ENCODE measurements around the gene CLEC2D.

Gene CLEC2D, protein sequence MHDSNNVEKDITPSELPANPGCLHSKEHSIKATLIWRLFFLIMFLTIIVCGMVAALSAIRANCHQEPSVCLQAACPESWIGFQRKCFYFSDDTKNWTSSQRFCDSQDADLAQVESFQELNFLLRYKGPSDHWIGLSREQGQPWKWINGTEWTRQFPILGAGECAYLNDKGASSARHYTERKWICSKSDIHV

DNA sequence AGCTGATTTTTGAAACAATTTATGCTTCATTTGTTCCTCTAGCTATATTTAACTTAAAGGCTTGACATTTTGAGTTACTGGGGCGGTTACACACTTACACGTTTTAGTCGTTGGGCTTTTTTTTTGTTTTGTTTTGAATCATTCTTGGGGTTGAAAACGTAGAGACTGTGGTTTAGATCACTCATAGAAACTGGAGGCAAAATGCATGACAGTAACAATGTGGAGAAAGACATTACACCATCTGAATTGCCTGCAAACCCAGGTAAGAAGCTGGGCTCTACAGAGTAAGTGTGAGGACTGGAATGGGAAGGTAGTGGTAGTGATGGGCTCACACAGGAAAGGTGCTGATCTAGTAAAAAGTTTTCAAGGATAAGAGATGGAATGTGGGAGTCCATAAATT, at the start of gene CLEC2D:
Gene CLEC2D, plus strand, starts transcription at position 180 of the 400 bp plus-strand sequence. Its CDS starts 22 bp downstream, at position 202.
- no peak for DNase-seq (ENCODE audit: low read depth)

DNA sequence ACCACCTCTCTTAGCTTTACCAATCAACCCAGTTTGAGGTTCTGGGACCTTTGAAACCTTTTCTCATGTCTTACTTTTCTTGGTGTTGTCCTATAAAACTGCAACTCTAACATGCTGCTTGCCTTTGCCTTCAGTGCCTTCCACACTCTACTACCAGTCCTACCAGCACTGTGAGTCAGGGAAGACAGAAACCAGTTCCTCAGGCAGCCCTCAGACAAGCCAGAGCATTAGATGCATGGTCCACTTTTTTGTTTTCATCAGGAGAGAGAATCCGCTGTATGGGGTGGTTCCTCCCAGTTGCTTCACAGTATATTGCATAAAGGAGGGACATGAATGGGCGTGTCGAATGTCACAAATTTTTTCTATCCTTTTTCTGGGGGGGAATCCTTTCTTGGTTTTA, 44.5 kb upstream of the CLEC2D start:
- no peak for DNase-seq (ENCODE audit: low read depth)

DNA sequence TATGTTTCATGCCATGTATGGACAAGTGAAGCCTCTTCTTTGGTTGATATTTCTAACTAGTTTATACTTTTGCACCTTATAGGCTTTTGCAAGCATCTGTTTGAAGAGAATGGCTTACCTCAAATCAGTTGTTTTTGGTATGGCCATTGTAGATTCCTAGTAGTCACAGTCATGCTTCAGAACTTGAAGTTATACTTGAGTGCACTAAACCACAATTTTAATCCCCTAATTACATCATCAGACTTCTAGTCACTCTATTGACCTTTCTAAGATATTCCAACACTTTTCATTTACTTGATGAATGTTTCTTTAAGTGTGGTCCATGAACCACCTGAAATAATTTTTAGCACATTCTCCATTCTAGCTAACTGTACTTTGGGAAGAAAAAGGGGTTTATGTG, 43.2 kb upstream of the CLEC2D start:
- no peak for DNase-seq (ENCODE audit: low read depth)

DNA sequence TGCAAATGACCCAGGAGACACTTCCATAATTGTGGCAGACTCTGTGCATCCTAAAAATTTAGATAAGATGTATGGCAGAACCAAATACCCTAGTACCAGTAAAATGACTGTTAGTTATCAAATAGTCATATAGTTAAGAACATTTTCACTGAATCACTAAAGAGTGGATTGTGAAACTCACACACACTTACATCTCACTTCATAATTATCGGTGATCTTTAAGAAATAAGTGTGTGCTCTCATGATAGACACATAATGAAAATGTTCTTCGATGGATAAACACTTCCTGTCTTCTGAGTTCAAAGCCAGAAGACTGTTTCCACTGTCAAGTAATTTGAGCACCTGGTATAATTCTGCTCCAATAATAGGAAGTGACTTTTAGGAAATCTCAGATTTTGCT, 42.7 kb upstream of the CLEC2D start:
- no peak for DNase-seq (ENCODE audit: low read depth)

DNA sequence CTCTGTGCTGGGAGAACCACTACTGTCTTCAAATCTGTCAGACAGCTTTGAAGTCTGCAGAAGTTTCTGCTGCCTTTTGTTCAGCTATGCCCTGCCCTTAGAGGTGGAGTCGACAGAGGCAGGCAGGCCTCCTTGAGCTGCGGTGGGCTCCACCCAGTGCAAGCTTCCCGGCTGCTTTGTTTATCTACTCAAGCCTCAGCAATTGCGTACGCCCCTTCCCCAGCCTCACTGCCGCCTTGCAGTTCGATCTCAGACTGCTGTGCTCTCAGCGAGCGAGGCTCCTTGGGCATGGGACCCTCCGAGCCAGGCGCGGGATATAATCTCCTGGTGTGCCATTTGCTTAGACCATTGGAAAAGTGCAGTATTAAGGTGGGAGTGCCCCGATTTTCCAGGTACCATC, 36.7 kb upstream of the CLEC2D start:
- no peak for DNase-seq (ENCODE audit: low read depth)

DNA sequence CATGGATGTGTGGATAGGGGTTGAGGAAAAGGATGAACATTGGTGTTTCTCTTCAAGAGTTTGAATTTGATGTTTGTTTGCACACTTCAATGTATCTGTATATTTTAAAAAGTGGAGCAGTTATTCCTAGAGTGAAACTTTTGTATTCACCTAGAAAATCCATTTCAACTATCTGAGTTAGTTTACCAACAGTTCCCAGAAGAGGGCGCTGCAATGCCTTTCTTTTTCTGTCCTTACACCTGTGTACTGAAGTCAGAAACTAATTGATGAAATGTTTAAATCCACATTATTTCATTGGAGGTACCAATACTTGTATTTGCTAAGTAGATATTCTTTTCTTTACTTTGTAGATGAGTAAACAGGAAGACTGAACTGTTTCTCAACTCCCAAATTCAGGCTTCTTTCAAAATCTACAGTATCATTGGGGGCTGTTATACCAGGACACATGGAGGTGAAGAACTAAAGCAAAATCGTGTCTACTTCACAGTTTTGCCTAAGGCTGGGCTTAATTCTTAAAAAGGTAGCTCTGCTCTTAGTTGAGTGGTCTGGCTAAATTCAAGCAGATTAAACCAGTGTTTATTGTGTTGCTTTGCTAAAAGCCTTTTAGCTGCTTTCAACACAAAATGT, 35.2 kb upstream of the CLEC2D start:
- peak; percentile 68 for DNase-seq (ENCODE audit: low read depth)

DNA sequence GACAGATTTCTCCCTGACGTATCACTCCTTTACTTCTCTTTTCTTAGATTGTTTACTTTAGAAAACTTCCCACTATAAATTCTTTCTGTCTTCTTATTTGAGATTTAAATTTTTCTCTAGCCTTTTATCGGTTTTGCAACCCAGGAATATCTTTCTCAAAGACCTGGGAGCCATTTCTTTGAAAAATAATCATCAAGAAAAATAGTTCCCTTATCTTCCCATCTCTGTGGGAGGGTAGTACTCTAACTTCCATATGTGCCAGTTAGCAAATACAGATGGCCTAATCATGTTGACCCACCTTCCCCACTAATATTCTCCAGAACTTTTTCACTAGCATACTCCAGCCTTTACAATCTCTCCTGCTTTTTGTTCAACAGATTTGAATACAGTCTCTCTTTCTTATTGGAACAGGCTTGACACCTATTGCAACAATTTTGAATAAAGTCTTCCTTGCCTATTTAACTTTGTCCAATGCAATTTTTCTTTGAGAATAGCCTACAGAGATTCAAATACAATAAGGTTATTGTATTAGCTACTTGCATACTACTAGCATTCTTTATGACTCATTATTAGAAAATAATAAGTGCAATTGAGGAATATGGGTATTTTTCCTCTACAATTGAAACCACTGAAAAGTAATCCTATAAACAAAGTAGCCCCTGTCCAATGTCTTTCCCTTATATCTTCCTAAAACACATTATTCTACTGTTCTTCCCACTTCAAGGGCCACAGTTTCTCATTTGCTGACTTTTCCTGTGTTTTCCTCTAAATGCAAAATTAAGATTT, 34.4 kb upstream of the CLEC2D start:
- no peak for DNase-seq (ENCODE audit: low read depth)

DNA sequence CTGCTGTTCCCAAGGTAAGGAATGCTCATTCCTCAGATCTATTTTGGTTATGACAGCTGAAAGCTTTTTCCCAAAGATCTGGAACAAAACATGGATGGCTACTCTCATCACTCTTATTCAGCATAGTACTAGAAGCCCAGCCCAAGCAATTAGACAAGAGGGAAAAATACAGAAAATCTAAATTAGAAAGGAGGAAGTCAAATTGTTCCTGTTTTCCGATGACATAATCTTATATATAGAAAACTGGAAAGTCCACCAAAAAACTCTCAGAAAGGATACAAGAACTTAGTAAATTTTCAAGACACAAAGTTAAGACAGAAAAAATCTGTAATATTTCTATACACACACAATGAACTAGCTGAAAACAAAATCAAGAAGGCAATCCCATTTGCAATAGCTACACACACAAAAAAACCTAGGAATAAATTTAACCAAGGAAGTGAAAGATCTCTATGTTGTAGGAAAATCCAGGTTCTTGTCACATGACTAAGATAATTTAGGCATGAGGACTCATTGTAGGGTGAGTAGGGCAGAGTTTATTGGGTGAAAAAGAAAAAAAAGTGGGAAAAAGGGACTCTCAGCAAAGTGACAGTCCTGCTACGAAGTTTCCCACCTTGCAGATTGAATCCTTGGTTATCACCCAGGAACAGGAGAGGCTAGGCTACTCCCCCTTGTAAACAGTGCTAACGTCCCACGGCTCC, 33.2 kb upstream of the CLEC2D start:
- no peak for DNase-seq (ENCODE audit: low read depth)

DNA sequence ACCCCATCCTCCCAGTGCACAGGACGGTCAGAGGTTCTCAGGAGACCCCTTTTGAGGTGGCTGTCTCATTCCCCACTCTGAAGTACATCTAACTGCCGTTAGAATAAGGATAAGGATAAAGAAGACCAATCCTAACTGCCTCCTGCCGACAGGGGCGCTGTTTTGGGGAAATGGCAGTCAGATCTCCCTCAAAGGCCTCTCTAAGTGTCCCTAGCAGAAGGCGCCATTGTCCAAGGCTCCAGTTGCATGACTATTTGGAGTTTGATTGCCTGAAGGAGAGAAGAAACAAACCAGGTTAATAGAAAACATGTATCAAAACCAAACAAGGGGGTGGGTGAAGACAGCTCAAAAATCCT, 32.7 kb upstream of the CLEC2D start:
- DNase-seq (ENCODE audit: low read depth) = no peak

DNA sequence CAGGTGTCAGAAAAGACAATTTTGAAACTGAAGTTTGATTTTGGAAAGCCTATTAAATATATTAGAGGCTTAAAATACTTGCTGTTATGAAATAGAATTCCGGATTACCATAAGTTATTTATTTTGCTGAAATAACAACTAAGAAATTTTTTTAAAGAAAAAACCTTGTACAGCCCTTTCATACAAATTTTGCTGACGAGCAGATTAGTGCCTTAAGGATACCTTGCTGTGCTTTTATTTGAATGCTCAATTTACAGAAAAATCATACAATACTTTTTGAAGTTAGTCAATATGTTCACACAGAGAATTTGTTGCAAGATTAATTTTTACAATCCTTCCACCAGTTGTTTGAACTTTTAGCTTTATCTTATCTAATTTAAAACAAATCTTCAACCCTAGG, 29.5 kb upstream of the CLEC2D start:
- DNase-seq (ENCODE audit: low read depth) = no peak

DNA sequence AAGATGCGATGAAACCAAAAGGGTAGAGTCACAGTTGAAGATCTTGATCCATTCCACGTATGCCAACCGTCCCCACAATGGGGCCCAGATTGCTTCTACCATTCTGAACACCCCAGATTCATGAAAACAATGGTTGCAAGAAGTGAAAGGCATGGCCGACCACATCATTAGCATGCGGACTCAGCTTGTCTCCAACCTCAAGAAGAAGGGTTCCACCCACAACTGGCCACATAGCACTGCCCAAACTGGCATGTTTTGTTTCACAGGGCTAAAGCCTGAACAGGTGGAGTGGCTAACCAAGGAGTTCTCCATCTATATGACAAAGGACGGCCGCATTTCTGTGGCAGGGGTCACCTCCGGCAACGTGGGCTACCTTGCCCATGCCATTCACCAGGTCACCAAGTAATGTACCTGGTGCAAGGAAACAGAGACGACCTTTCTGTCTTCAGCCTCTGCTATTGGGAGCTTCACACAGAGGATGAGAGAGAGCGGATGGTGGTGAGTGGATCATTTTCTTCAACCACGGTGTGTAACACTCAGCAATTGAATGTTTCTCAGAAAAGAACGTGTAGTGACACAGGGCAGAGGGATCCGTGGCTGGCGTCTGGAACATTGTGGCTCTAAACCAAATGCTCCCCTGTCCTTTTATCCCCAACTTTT, 26.8 kb upstream of the CLEC2D start:
- DNase-seq (ENCODE audit: low read depth) = no peak

DNA sequence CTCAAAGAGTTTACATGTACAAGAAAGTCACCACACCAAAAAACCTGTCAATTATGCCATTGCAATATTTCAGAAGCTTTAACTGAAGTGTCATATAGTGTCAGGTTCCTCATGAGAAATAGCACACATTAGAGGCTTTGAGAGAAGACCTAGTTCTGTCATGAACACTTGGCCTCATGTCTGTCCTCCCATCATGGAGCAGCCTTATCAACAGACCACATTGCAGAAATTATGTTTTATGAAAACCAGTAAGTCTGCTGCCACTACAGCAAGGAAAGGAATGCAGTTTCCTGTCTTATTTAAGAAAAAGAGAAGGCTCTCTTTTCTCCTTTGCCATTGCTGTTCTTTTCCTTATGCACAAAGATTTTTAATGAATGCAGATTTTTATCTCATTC, 26.2 kb upstream of the CLEC2D start:
- DNase-seq (ENCODE audit: low read depth) = no peak

DNA sequence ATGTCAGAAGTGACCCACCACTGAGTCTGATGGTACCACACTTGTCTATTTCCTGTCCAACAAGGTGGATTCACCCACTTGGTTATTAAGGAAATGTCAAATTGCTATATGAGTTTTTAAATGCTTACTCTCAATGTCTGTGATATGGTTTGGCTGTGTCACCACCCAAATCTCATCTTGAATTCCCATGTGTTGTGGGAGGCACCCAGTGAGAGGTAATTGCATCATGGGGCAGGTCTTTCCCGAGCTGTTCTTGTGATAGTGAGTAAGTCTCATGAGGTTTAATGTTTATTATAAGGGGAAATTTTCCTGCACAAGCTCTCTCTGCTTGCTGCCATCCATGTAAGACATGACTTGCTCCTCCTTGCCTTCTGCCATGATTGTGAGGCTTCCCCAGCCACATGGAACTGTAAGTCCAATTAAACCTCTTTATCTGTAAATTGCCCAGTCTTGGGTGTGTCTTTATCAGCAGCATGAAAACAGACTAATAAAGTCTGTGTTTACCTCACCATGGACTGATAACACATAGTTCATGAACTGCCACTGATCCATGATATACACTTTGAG, 24.4 kb upstream of the CLEC2D start:
- peak; percentile 62 for DNase-seq (ENCODE audit: low read depth)

DNA sequence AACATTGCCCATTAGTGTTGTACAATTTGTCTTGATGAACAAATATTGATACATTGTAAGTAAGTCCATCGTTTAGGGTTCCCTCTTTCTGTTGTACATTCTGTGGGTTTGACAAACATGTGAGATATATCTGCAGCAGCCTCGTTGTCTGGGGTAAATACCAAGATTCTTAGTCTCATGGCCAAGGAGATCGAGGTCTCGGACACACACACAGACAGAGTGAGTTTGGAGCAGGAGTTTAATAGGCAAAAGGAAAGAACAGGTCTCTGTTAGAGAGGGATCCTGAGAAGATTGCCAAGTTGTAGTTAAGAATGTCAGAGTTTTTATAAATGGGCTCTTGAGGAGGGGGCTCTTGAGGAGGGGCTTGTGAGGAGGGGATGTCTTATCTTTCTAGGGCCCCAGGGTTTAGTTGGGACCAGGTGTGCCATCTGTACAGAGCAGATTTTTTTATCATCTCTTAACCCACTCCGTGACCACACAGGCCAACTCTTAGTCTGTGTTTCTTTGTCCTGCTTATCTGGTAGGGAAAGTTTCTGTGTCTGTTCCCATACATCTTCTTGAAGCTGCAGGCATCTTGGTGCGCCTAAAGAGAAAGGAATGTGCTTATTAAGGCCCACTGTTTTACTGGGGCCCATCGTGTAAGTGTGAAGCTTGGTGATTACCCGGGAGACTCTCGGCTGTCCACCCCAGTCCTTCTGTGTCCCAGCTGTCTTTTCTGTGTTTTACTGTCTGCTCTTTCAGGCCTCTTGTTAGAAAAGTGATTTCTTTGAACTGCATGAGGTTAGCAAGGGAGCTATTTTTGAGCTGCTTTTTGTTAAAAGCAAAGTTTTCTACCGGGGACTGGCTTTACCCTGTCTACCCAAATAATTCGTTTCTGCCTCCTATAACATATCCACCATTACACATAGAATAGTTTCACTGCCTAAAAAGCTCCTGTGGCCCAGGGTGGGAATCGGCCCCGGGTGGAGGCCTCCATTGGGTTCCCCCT, 22.4 kb upstream of the CLEC2D start:
- peak; percentile 71 for DNase-seq (ENCODE audit: low read depth)

DNA sequence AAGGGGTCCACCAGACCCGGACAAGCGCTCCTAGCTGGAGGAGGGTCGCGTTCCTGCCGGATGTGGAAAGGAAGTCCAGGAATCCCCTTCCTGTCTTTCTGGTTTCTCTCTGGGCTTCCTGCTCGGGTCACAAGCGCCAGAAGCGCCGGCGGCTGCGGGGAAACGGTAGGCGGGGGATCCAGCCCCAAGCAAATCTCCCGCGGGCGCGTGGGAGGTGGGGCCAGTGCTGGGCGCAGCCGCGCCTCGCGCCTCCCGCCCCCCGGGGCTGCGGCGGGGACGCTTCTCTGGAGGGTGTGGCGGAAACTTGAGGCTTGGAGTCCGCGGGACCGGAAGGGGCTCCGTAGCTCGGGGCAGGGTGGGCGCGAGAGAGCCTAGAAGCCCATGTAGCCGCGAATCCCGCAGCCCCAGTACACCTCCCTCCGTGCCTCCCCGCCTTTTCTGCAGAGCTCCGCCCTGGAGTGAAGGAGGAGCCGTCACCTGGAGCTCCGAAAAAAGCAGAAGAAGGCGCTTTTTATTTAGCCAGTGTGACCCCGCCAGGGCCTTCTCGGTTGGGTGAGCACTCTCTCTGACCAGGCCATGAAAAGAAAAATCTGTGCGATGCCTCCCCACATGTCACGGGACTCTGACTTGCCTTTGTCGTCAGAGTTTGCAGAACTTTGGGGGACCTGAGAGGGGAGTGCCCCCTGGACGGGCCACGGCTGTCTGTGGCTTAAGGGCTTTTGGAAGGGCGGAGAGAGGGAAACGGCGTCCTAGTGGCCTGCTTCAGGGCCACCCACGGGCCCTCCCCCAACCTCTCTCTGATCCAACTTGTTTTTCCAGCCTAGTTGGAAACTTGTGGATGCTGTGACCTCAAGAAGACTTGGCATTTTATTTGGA, 21.4 kb upstream of the CLEC2D start:
- DNase-seq (ENCODE audit: low read depth) = peak; percentile 90

DNA sequence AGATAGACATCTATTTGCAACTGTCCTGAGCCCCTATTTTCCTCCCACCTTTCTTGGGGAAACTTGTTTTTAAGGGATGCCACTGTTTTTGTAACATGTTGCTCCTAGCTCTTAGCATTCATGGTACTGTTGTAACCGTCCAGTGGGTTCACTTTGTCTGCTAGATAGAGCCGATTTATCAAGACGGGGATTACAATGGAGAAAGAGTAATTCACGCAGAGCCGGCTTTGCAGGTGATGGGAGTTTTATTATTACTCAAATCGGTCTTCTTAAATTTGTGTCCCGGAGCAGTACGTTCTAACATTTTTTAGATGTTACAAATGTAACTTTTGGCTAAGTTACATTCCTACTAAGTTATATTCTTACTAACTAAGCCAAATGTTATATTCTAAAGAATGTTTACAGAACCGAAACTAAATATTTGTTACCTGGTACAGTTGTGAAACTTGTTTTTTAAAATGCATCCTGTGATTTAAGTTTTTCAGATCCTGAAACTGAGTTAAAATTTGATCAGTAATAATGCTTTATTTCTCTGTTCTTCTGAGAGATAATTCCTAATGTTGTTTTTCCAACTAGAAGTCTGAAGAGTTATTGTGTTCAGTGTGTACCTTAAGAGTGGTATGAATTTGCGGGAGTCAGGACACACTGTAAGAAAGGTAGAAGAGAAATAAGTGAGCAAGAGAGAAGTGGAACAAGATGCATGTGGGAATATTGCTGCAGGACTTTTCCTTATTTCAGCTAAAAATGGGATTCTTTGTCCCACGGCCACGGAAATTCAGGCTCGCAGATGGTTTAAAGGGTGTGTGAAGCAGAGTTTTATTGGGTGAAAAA, 20.6 kb upstream of the CLEC2D start:
- DNase-seq (ENCODE audit: low read depth) = peak; percentile 45

DNA sequence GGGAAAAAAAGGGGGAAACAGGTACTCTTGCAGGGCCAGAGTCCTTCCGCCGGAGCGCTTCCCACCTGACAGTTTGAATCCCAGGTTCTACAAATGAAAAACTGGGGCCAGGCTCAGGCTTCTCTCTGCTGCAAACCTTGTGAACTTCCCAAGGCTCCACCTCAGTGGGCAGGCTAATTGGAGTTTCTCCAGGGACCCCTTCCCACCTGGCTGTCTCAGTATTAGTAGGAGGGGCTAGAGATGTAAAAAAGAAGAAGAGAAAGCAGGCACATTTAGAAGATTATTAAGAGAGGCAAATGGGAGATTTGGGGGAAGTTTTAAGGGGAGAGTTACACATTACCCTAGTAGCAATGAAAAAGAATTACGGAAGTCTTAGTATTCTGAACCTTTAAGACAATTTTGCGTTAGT, 20.0 kb upstream of the CLEC2D start:
- DNase-seq (ENCODE audit: low read depth) = peak; percentile 14

DNA sequence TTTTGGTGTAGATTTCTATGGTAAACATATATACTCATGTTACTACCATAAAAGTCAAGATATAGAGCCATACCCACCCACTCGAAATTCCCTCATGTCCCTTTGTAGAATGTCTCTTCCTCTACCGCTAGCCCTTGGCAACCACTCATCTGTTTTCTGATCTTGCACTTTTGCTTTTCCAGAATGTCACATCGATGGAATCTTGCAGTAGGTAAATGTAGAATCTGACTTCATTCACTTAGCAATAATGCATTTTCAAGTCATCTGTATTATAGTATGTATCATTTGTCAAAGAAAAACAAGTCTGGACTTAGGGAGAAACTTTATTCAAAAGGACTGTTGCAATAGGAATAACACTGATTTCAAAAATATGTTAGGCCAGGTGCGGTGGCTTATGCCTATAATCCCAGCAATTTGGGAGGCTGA, 19.3 kb upstream of the CLEC2D start:
- peak; percentile 40 for DNase-seq (ENCODE audit: low read depth)

DNA sequence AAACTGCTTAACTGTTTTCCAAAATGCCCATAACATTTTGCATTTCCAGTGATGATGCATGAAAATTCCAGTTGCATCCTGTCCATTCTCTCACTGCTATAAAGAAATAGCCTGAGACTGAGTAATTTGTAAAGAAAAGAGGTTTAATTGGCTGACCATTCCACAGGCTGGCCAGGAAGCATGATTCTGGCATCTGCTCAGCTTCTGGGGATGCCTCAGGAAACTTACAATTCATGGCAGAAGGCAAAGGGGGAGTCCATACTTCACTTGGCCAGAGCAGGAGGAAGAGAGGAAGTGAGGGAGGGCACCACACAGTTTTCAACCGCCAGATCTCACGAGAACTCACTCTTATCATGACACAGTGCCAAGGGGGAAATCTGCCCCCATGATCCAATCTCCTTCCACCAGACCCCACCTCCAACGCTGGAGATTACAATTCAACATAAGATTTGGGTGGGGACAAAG, 18.2 kb upstream of the CLEC2D start:
- peak; percentile 83 for DNase-seq (ENCODE audit: low read depth)
